MM.1S (cell line): ENCODE data around the gene TNP2.

Experiments
- DNase-seq: peaks from one replicate; pipeline ENCODE4 v3.0.0-alpha.2; 2015
- H2AFZ ChIP-seq: fragments of 300-600 bp; sonication (generic); 2 replicates; pipeline ENCODE4 v1.6.0; 2016; ENCODE audit warnings: antibody characterized with exemption, low read length
- H3F3A ChIP-seq: fragments of 300-600 bp; sonication (generic); 2 replicates; pipeline ENCODE4 v1.6.1; 2016; ENCODE audit warnings: mild to moderate bottlenecking, antibody characterized with exemption, low read length, moderate library complexity, mixed read lengths; ENCODE audit not compliant: insufficient read depth
- H3K27ac ChIP-seq: fragments of 300-600 bp; sonication (generic); 2 replicates; pipeline ENCODE4 v1.5.1; 2016; ENCODE audit warnings: mild to moderate bottlenecking, low read length
- H3K27me3 ChIP-seq: fragments of 300-600 bp; sonication (generic); replicated peaks from 2 replicates; pipeline ENCODE4 v1.6.0; 2016; ENCODE audit warnings: low read length; ENCODE audit not compliant: insufficient read depth
- H3K36me3 ChIP-seq: fragments of 300-600 bp; sonication (generic); replicated peaks from 2 replicates; pipeline ENCODE4 v1.6.1; 2016; ENCODE audit warnings: mild to moderate bottlenecking, low read length, mixed read lengths; ENCODE audit not compliant: insufficient read depth
- H3K4me1 ChIP-seq: fragments of 300-600 bp; sonication (generic); 2 replicates; pipeline ENCODE4 v1.6.1; 2016; ENCODE audit warnings: low read length, mixed read lengths
- H3K4me2 ChIP-seq: fragments of 300-600 bp; sonication (generic); 2 replicates; pipeline ENCODE4 v1.6.0; 2016; ENCODE audit warnings: low read depth, low read length
- H3K4me3 ChIP-seq: fragments of 300-600 bp; sonication (generic); 2 replicates; pipeline ENCODE4 v1.5.1; 2016; ENCODE audit warnings: low read length, mixed read lengths
- H3K79me2 ChIP-seq: fragments of 300-600 bp; sonication (generic); 2 replicates; pipeline ENCODE4 v1.6.1; 2016; ENCODE audit warnings: mixed run types, low read length, mixed read lengths
- H3K9ac ChIP-seq: fragments of 300-600 bp; sonication (generic); 2 replicates; pipeline ENCODE4 v1.6.1; 2016; ENCODE audit warnings: low read length, mixed read lengths
- H3K9me2 ChIP-seq: fragments of 300-600 bp; sonication (generic); replicated peaks from 2 replicates; pipeline ENCODE4 v1.6.1; 2016; ENCODE audit warnings: mild to moderate bottlenecking, low read length, mixed read lengths; ENCODE audit not compliant: insufficient read depth
- H3K9me3 ChIP-seq: fragments of 300-600 bp; sonication (generic); replicated peaks from 2 replicates; pipeline ENCODE4 v1.6.1; 2016; ENCODE audit warnings: mild to moderate bottlenecking, low read length, mixed read lengths; ENCODE audit not compliant: insufficient read depth
- H4K20me1 ChIP-seq: fragments of 300-600 bp; sonication (generic); 2 replicates; pipeline ENCODE4 v1.6.1; 2016; ENCODE audit warnings: mild to moderate bottlenecking, low read length, moderate library complexity, mixed read lengths; ENCODE audit not compliant: insufficient read depth
- CTCF ChIP-seq: fragments of 300-600 bp; sonication (generic); IDR thresholded peaks from 2 replicates; pipeline ENCODE4 v1.5.1; 2016; ENCODE audit warnings: antibody characterized with exemption, low read length, mixed read lengths
- EZH2 ChIP-seq: fragments of 300-600 bp; sonication (generic); optimal IDR thresholded peaks from 2 replicates; pipeline ENCODE3; 2017; ENCODE audit warnings: low read depth, mild to moderate bottlenecking, antibody characterized with exemption, low read length, mixed read lengths
- EZH2phosphoT487 ChIP-seq: fragments of 300-600 bp; sonication (generic); IDR thresholded peaks from 2 replicates; pipeline ENCODE4 v1.6.1; 2018; ENCODE audit warnings: antibody characterized with exemption, low read length

Gene TNP2

GRCh38 chr16:11239644-11240632 is 29.2 kb downstream of the TNP2 start:
- H3K79me2 ChIP-seq, result no peaks in the 10 kb centered on the region
- no peaks in the 10 kb centered on the region for H3K9me2 ChIP-seq
- no peak overlapping the region; the same call in 1 of the 2 replicates for H3K9ac ChIP-seq
- H3K36me3 ChIP-seq, result no peaks in the 10 kb centered on the region
- DNase-seq, result no peak
- H2AFZ ChIP-seq, result peak overlapping the region; percentile 47; the same call in 1 of the 2 replicates
- no peaks in the 10 kb centered on the region for H4K20me1 ChIP-seq
- no peaks in the 10 kb centered on the region for H3K27me3 ChIP-seq
- H3K4me1 ChIP-seq, result peaks cover 12% of the 10 kb centered on the region
- peak overlapping the region; percentile 67; the same call in 1 of the 2 replicates for H3K4me2 ChIP-seq
- peak overlapping the region; percentile 19; the same call in 1 of the 2 replicates for H3K27ac ChIP-seq
- H3F3A ChIP-seq, result no peaks in the 10 kb centered on the region; the same call in 1 of the 2 replicates
- TF ChIP-seq CTCF, result no peak
- TF ChIP-seq EZH2phosphoT487, result no peak
- no peak for TF ChIP-seq EZH2
- no peak overlapping the region for H3K4me3 ChIP-seq
- H3K9me3 ChIP-seq, result no peaks in the 10 kb centered on the region

DNA sequence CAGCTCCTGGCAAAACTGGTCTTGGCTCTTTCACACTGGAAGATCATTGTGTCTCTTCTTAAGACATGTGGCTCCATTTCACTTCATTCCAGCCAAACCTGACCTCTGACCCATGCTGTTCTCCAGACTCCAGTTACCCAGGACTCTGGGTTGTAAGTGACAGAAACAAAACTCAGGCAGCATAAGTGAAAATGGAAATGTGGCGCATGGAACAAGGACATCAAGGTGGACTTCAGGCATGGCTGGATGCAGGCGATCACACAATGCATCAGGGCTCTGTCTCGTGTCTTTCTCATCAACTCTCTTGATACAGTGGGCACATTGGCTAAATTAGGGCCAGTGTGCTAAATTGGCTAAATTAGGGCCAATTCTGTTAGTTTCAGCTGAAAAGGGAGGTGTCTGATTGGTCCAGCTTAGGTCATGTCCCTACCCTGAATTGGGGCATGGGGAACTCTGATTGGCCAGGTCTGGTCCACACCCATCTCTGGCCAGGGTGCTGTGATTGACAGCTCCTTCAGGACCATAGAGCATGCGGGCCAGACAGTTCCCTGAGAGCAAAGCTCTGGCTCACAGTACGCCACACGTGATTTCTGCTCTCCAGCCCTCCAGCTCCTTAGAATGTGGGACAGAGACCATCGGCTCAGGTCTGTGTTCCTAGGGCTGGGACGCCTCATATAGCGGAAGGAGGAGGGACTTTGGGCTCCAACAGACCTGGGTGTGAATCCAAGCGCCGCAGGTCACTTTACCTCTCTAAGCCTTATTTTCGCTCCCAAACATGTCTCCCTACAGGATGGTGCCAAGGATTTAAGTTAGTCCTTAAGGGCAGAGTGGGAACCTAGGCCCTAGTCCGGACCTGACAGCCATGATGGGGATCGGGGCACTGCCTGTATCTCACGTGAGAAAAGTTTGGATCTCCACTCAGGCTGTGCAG is 30.6 kb downstream of the TNP2 start:
- no peak for DNase-seq
- Histone ChIP-seq H3K4me3 (no peak overlapping the region), H3F3A (no peaks in the 10 kb centered on the region; the same call in 1 of the 2 replicates), H3K9ac (no peak overlapping the region), H3K79me2 (no peaks in the 10 kb centered on the region), H3K9me2 (no peaks in the 10 kb centered on the region), H3K4me2 (no peak overlapping the region), H3K36me3 (no peaks in the 10 kb centered on the region), H3K4me1 (peaks cover 12% of the 10 kb centered on the region), H2AFZ (no peak overlapping the region), H3K27ac (no peak overlapping the region), H3K9me3 (no peaks in the 10 kb centered on the region), H3K27me3 (no peaks in the 10 kb centered on the region), H4K20me1 (no peaks in the 10 kb centered on the region)
- TF ChIP-seq EZH2phosphoT487 (no peak), EZH2 (no peak), CTCF (no peak)

DNA sequence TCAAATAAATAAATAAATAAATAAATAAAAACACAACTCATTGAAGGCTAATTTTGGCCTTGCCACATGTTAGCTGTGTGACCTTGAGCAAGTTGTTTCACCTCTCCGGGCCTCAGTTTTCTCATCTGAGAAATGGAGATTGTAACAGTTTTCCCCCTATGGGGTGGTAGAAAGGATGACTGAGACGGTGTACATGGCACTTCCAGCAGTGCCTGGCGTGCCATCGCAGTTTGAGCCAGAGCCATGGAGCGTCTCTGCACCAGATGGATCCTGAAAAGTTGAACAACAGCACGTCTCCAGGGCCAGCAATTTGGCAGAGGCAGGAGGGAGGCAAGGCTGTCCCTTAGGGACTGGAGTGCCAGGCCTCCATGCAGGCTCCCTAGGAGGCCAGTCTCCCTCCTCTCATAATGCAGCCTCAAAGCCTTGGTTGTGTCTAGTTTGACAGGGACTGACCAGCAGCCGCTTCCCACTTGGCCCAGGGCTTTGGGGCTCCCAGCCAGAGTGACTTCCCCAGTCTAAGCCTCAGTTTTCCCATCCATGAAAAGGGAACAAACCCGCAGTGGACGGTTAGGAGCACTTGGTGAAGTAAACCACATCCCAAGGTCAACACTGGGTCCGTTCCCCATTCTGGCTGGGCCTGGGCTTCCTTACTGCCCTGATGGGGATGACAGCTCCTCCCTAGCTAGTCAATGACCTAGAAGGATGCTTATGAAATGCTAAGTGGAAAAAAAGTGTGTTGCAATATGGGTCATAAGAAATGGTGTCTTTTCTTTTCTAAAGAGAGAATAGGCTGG is 32.5 kb downstream of the TNP2 start:
- Histone ChIP-seq H3K27ac (no peak overlapping the region), H3K9me3 (no peaks in the 10 kb centered on the region), H4K20me1 (no peaks in the 10 kb centered on the region), H3K4me2 (no peak overlapping the region), H3K79me2 (no peaks in the 10 kb centered on the region), H3F3A (no peaks in the 10 kb centered on the region; the same call in 1 of the 2 replicates), H2AFZ (no peak overlapping the region), H3K27me3 (no peaks in the 10 kb centered on the region), H3K9ac (no peak overlapping the region), H3K4me3 (no peak overlapping the region), H3K9me2 (no peaks in the 10 kb centered on the region), H3K4me1 (peaks cover 13% of the 10 kb centered on the region), H3K36me3 (no peaks in the 10 kb centered on the region)
- no peak for DNase-seq
- no peak for TF ChIP-seq EZH2phosphoT487
- no peak for TF ChIP-seq CTCF
- TF ChIP-seq EZH2, result no peak
